B cell (primary cell): ENCODE results near the gene ANK3. TPM values are rescaled to one million over a fixed set of nuclear protein-coding genes. Genes with fewer than 3 reads are reported as not detected.

Experiments used
- ATAC-seq: fragments of 200-7000 bp; cut with Tn5 transposase; one replicate; pipeline ENCODE4 v1.10.0; 2021; ENCODE audit warnings: low read depth, mild to moderate bottlenecking, moderate number of reproducible peaks, moderate library complexity
- CTCF ChIA-PET: fragments of 350-600 bp; sonication (Branson Sonifier 250); formaldehyde crosslinking; loops from one replicate; lab custom pipeline; 2021; ENCODE audit warnings: antibody characterized with exemption, inconsistent platforms; lab: Charles Lee
- POLR2A ChIA-PET: fragments of 350-600 bp; sonication (Branson Sonifier 250); formaldehyde crosslinking; loops from one replicate; lab custom pipeline; 2021; ENCODE audit warnings: antibody characterized with exemption; lab: Charles Lee
- DNase-seq: peaks from one replicate; pipeline ENCODE4 v3.0.0; 2013
- H2AFZ ChIP-seq: 2 replicates; pipeline ENCODE4 v1.6.1; 2012; ENCODE audit warnings: mild to moderate bottlenecking, low read depth, low read length; ENCODE audit not compliant: insufficient read depth, poor library complexity, severe bottlenecking
- H3K27ac ChIP-seq, 2 donors: 1 replicate in 1 of 2; 2 replicates in 1 of 2; pipeline ENCODE4 v1.5.1; 2012 to 2013; ENCODE audit warnings: low read length in 2 of 2, mild to moderate bottlenecking in 2 of 2, moderate library complexity in 1 of 2
- H3K27me3 ChIP-seq, 4 experiments: fragments of 200-600 bp in 1 of 4; sonication (generic) in 1 of 4; replicated peaks in 1 of 4; 1 replicate in 2 of 4; 2 replicates in 2 of 4; pipeline versions ENCODE4 v1.6.1 to v1.7.0; 2013 to 2016; ENCODE audit warnings: low read length in 3 of 4, mild to moderate bottlenecking in 2 of 4, mixed read lengths in 1 of 4, moderate library complexity in 1 of 4; ENCODE audit not compliant: insufficient read depth in 4 of 4, control insufficient read depth in 3 of 4; ENCODE audit errors: control extremely low read depth in 1 of 4
- H3K36me3 ChIP-seq, 2 experiments: replicated peaks in 1 of 2; 1 replicate in 1 of 2; 2 replicates in 1 of 2; pipeline versions ENCODE4 v1.6.1 to v1.7.1; 2013; ENCODE audit warnings: low read length in 1 of 2; ENCODE audit not compliant: insufficient read depth in 2 of 2, control insufficient read depth in 1 of 2; ENCODE audit errors: control extremely low read depth in 1 of 2, extremely low read depth in 1 of 2
- H3K4me1 ChIP-seq, 2 donors: fragments of 200-600 bp in 1 of 2; sonication (generic) in 1 of 2; 1 replicate in 1 of 2; 2 replicates in 1 of 2; pipeline versions ENCODE4 v1.5.1 to v1.6.1; 2013 to 2017; ENCODE audit warnings: low read length in 2 of 2; ENCODE audit not compliant: control insufficient read depth in 2 of 2, insufficient read depth in 2 of 2
- H3K4me2 ChIP-seq: replicated peaks from 2 replicates; pipeline ENCODE3; 2012; ENCODE audit warnings: mild to moderate bottlenecking, low read depth, low read length; ENCODE audit not compliant: poor library complexity, severe bottlenecking
- H3K4me3 ChIP-seq, 5 experiments: fragments of 200-600 bp in 1 of 5; sonication (generic) in 1 of 5; 1 replicate in 3 of 5; 2 replicates in 2 of 5; pipeline versions ENCODE4 v1.5.1 to v1.7.0; 2011 to 2016; ENCODE audit warnings: low read length in 4 of 5, mild to moderate bottlenecking in 4 of 5, low read depth in 2 of 5, control low read depth in 1 of 5, moderate library complexity in 1 of 5; ENCODE audit not compliant: insufficient read depth in 1 of 5; ENCODE audit errors: control extremely low read depth in 1 of 5, extremely low read depth in 1 of 5
- H3K79me2 ChIP-seq: fragments of 200-600 bp; sonication (generic); one replicate; pipeline ENCODE4 v1.6.0; 2016; ENCODE audit warnings: low read length; ENCODE audit not compliant: control insufficient read depth, insufficient read depth
- H3K9ac ChIP-seq: fragments of 200-600 bp; sonication (generic); 2 replicates; pipeline ENCODE4 v1.6.1; 2017; ENCODE audit warnings: mild to moderate bottlenecking, low read length, moderate library complexity
- H3K9me3 ChIP-seq, 3 donors: one replicate each; pipeline versions ENCODE4 v1.6.1 to v1.7.1; 2013; ENCODE audit warnings: low read length in 2 of 3; ENCODE audit not compliant: control insufficient read depth in 2 of 3, insufficient read depth in 1 of 3; ENCODE audit errors: control extremely low read depth in 1 of 3
- H4K20me1 ChIP-seq: 2 replicates; pipeline ENCODE4 v1.6.0; 2012; ENCODE audit warnings: mild to moderate bottlenecking, low read length; ENCODE audit not compliant: insufficient read depth, control insufficient read depth, poor library complexity, severe bottlenecking
- H3K27ac Mint-ChIP-seq: one replicate; pipeline ENCODE4 v1.8.0; 2021; ENCODE audit warnings: mixed read lengths
- H3K27me3 Mint-ChIP-seq: one replicate; pipeline ENCODE4 v1.8.0; 2021; ENCODE audit warnings: mixed read lengths
- H3K4me1 Mint-ChIP-seq: one replicate; pipeline ENCODE4 v1.8.0; 2021; ENCODE audit warnings: mixed read lengths
- H3K4me3 Mint-ChIP-seq: one replicate; pipeline ENCODE4 v1.8.0; 2021; ENCODE audit warnings: mixed read lengths
- H3K9me3 Mint-ChIP-seq: one replicate; pipeline ENCODE4 v1.8.0; 2022; ENCODE audit warnings: mixed read lengths; ENCODE audit not compliant: insufficient read depth
- EZH2 ChIP-seq: IDR thresholded peaks from 2 replicates; pipeline ENCODE4 v1.6.1; 2012; ENCODE audit warnings: borderline replicate concordance, low read depth, mild to moderate bottlenecking, moderate library complexity, low read length; ENCODE audit not compliant: insufficient read depth, poor library complexity, severe bottlenecking
- WGBS: methylation state at CpG from one replicate; pipeline ENCODE4 v1.1.5; 2013; ENCODE audit warnings: missing lambda C conversion rate; ENCODE audit not compliant: insufficient coverage; 5-methylcytosine and 5-hydroxymethylcytosine counted together
- intact Hi-C: fragments of 100-400 bp; cut with micrococcal nuclease; formaldehyde crosslinking; loops from one replicate; pipeline ENCODE4 v1.10.0; 2022
- polyA plus RNA-seq: library from polyadenylated mRNA; depleted of rRNA; stranded (reverse); fragments of >200 nt; gene quantifications from 2 replicates; pipeline ENCODE4 v1.2.3, GENCODE V29; 2012
- total RNA-seq, 2 donors: library from RNA; stranded (reverse); fragments of 120-200 nt in 1 of 2; gene quantifications; 1 replicate in 1 of 2; 2 replicates in 1 of 2; pipeline versions ENCODE4 v1.2.3 to v1.2.4, GENCODE V29; 2013 to 2022
- TF ChIP-seq, protein P1 (sequence below): fragments of 200-600 bp; IDR thresholded peaks from one replicate; pipeline ENCODE4 v1.8.0; 2022; ENCODE audit warnings: antibody characterized with exemption, mild to moderate bottlenecking

Gene ANK3
- total and polyA plus RNA-seq, 2 donors (not counting 1 experiment from before 2014, with no cell fraction given): 4.9 to 21.6 TPM

DNA sequence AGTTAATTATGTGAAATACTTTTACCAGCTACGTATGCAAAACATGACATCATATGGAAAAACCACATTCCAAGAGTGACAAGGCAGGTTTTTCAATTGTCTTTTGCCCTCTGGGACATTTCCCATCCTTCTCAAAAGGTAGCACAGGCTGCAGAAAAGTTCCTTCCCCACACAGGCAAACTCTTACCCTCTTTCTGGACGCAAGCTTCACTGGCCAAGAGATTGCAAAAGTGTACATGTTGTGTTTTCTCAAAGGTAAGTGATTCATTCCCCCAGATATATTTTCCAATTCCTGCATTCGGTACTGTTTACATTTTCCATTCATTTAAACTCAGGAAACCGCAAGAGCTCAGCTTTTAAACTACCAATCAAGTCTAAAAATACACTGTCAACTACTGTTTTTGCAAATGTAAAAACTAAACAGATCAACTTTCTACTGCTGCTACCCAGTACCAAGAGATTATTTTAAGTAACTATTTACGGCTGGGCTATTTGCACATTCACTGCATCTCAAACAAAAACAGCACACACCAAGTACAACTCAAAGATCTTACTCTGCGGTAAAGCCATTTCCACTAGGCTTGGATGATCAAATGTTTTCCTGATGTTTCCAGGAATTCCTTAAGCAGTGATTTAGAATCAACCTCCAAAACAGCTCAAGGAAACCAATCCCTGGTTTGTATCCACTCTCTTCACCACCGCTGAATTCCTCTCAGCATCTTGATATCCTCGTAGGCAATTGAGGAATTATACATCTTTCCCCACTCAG lies 249.7 kb downstream of the ANK3 start:
- H3K4me3 ChIP-seq: no peak overlapping the region
- H3K27ac ChIP-seq: no peak overlapping the region
- Mint-ChIP-seq H3K4me1 (peaks cover 9% of the 10 kb centered on the region), H3K4me3 (no peak overlapping the region), H3K27me3 (no peaks in the 10 kb centered on the region), H3K27ac (no peak overlapping the region), H3K9me3 (no peaks in the 10 kb centered on the region)
- CTCF ChIA-PET: interaction anchor here (0.6 to 1.3 kb wide), 2 partner anchors 17 to 510 kb away, joined by 3 read pairs; no protein-coding TSS in a partner anchor
- POLR2A ChIA-PET: no interaction called here
- H3K36me3 ChIP-seq: no peaks in the 10 kb centered on the region
- no peaks in the 10 kb centered on the region for H3K27me3 ChIP-seq
- no peaks in the 10 kb centered on the region for H4K20me1 ChIP-seq
- ATAC-seq (no peak), DNase-seq (no peak)
- no peak overlapping the region for H2AFZ ChIP-seq
- no peak overlapping the region for H3K4me2 ChIP-seq
- H3K79me2 ChIP-seq: no peaks in the 10 kb centered on the region
- intact Hi-C loops: no loop called here
- peaks cover 0 to 6% of the 10 kb centered on the region in 2 donors for H3K4me1 ChIP-seq
- H3K9me3 ChIP-seq: no peaks in the 10 kb centered on the region
- WGBS: 51% methylated on average over 6 of the region's 8 CpGs
- peak overlapping the region; percentile 6 for H3K9ac ChIP-seq
- TF ChIP-seq EZH2: no peak
- TF ChIP-seq, protein P1, sequence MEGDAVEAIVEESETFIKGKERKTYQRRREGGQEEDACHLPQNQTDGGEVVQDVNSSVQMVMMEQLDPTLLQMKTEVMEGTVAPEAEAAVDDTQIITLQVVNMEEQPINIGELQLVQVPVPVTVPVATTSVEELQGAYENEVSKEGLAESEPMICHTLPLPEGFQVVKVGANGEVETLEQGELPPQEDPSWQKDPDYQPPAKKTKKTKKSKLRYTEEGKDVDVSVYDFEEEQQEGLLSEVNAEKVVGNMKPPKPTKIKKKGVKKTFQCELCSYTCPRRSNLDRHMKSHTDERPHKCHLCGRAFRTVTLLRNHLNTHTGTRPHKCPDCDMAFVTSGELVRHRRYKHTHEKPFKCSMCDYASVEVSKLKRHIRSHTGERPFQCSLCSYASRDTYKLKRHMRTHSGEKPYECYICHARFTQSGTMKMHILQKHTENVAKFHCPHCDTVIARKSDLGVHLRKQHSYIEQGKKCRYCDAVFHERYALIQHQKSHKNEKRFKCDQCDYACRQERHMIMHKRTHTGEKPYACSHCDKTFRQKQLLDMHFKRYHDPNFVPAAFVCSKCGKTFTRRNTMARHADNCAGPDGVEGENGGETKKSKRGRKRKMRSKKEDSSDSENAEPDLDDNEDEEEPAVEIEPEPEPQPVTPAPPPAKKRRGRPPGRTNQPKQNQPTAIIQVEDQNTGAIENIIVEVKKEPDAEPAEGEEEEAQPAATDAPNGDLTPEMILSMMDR: no peak

DNA sequence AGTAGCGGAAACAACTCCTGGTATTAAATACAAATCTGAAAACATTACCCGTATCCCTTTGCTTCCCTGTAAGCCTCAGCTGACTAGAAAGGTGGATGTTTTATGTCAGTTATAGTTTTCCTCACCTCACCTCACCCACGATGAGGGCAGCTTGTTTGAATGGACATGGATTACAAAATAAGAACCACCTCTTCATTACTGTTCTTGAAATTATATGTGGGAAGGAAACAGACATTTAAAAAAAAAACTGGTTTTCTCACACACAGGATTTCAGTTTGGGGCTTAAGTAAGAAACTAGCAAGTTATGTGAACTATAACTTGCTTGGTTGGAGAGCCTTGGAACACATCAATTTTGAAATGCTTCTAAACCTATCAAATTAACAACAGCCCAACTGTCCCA lies 250.4 kb downstream of the ANK3 start:
- intact Hi-C loops: no loop called here
- no peaks in the 10 kb centered on the region for H3K9me3 Mint-ChIP-seq
- no peak for DNase-seq
- H3K36me3 ChIP-seq: no peaks in the 10 kb centered on the region
- no peak overlapping the region for H3K4me3 ChIP-seq
- H4K20me1 ChIP-seq: no peaks in the 10 kb centered on the region
- H2AFZ ChIP-seq: no peak overlapping the region
- H3K27me3 ChIP-seq: no peaks in the 10 kb centered on the region
- no peaks in the 10 kb centered on the region for H3K27me3 Mint-ChIP-seq
- WGBS: no CpG with 5 or more reads among the region's 3 CpGs
- H3K4me3 Mint-ChIP-seq: no peak overlapping the region
- no peaks in the 10 kb centered on the region for H3K9me3 ChIP-seq
- ATAC-seq: no peak
- ChIA-PET POLR2A (no interaction called here), CTCF (no interaction called here)
- peaks cover 11% of the 10 kb centered on the region for H3K4me1 Mint-ChIP-seq
- H3K27ac Mint-ChIP-seq: no peak overlapping the region
- peak overlapping the region; percentile 6 for H3K9ac ChIP-seq
- H3K4me1 ChIP-seq: peaks cover 0 to 6% of the 10 kb centered on the region in 2 donors
- H3K27ac ChIP-seq: no peak overlapping the region
- no peak overlapping the region for H3K4me2 ChIP-seq
- H3K79me2 ChIP-seq: no peaks in the 10 kb centered on the region
- no peak for TF ChIP-seq EZH2
